Measurements from ENCODE around the gene NUFIP1.

NUFIP1 gene

DNA sequence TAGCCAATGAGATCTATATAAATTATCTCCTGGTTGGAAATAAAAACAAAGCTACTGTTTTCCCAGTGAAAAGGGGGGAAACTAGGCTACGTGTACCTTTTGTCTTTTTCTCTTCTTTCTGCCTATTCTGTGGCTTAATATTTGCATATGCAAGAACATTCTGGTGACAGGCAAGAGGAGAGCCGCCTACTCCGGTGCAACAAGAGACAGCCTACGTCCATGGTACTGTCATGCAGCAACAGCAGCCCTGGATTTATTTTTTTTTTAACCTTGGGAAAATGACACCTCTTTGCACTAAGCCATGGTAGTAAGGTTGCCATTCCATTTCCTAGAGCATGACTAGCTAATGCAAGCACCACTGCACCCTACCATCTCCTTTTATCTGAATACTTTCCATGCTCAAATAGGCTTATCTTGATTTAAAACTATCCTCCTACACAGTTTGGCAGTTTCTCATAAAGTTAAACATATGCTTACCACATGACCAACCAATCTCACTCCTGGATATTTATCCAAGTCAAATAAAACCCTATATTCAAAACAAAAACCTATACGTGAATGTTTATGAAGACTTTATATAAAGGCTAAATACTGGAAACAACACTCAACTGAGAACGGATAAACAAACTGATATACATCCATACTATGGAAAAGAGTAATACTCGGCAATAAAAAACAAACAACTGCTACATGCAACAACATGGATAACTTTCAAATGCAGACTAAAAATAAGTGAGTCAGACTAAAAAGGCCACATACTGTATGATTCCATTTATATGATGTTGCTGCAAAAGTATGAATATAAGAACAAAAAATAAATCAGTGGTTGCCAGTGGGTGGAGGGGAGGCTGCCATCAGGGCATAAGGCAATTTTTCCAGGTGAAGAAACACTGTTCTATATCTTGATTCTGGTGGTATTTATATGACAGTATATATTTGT, 17.3 kb downstream of the NUFIP1 start:
- no peak overlapping the region for H3K9ac ChIP-seq (ENCODE audit: low read length in 5 of 5)
- no peak overlapping the region for H3K27ac ChIP-seq (ENCODE audit: low read depth, low read length)
- peaks cover 0 to 7% (median 4%) of the 10 kb centered on the region in 5 donors for H3K4me1 ChIP-seq (ENCODE audit: control insufficient read depth in 5 of 5, insufficient read depth in 5 of 5, low read length in 5 of 5)

DNA sequence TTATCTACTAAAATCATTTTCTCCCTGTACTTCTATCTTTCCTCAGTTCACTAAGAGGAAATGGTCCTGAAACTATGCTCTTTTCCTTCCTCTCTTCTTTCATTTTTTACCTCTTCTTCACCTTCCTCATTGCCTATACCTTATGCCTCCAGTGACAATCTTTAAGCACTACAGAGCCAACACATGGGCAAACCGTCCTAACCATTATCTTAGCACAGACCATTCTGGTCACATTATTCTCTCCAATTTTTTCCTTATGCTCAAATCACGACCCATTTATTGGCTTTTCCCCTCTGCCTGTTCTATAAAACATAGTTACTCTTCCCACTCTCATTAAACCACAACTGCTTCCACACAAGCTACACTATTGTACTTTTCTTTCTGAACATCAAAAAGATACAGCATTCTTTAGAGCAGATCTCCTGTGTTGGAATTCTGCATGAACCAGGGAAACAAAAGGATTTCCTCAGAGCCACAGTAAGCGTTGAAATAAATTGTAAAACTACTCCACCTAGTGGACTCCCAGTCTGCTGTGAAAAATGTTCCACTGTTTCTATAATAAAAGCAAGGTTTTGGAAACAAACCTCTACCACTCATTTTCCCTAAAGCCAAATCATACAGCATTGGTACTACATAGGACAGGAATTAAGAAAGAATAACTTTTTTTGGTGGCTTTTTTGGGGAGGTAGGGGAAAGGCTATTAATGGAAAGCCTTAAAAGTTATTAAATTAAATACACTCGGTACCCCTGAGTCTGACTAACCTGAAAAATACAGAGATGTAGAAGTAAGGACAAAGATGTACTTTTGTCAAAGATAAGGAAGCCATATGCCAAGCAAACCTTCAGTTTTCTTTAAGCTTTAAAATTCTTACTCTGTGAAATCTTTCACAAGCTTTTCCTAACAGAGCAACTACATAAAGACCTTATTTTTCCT, 19.5 kb downstream of the NUFIP1 start:
- Histone ChIP-seq H3K36me3 (ENCODE audit: control insufficient read depth in 5 of 5, insufficient read depth in 5 of 5, low read length in 5 of 5) (peaks cover 3 to 14% (median 12%) of the 10 kb centered on the region in 5 donors), H3K9me3 (ENCODE audit: control insufficient read depth in 5 of 5, low read length in 5 of 5) (no peaks in the 10 kb centered on the region), H3K9ac (ENCODE audit: low read length in 5 of 5) (no peak overlapping the region), H3K4me1 (ENCODE audit: control insufficient read depth in 5 of 5, insufficient read depth in 5 of 5, low read length in 5 of 5) (peaks cover 0 to 7% (median 4%) of the 10 kb centered on the region in 5 donors), H3K27me3 (ENCODE audit: control insufficient read depth in 5 of 5, insufficient read depth in 4 of 5, low read length in 5 of 5) (no peaks in the 10 kb centered on the region), H3K4me3 (ENCODE audit: low read depth in 1 of 5, low read length in 5 of 5) (no peak overlapping the region), H3K27ac (ENCODE audit: low read depth, low read length) (no peak overlapping the region)

More for the DNA sequence above, 17.3 kb downstream of the NUFIP1 start:
- Histone ChIP-seq H3K9me3 (ENCODE audit: control insufficient read depth in 5 of 5, low read length in 5 of 5) (no peaks in the 10 kb centered on the region), H3K27me3 (ENCODE audit: control insufficient read depth in 5 of 5, insufficient read depth in 4 of 5, low read length in 5 of 5) (no peaks in the 10 kb centered on the region), H3K4me3 (ENCODE audit: low read depth in 1 of 5, low read length in 5 of 5) (no peak overlapping the region), H3K36me3 (ENCODE audit: control insufficient read depth in 5 of 5, insufficient read depth in 5 of 5, low read length in 5 of 5) (peaks cover 0 to 23% (median 12%) of the 10 kb centered on the region in 5 donors)

DNA sequence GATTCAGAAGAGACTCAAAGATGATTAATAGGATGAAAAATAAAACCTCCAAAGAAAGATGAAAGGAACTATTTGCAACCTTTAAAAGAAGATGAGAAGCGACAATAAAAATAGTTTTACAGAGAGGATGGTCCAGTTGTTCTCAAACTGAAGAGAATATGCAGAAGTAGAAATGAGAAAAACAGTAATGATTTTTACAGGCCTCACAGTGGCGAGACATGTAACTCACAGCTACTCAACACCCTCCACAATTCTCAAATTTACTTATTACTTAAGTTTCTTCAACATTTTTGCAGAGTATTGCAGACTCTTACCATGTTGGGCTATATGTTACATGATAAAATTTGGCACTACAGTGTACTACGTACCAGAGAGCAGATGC, 20.8 kb downstream of the NUFIP1 start:
- no peak overlapping the region for H3K4me3 ChIP-seq (ENCODE audit: low read depth in 1 of 5, low read length in 5 of 5)
- no peak overlapping the region for H3K27ac ChIP-seq (ENCODE audit: low read depth, low read length)
- H3K9me3 ChIP-seq (ENCODE audit: control insufficient read depth in 5 of 5, low read length in 5 of 5), result no peaks in the 10 kb centered on the region
- peaks cover 9 to 23% (median 17%) of the 10 kb centered on the region in 5 donors for H3K36me3 ChIP-seq (ENCODE audit: control insufficient read depth in 5 of 5, insufficient read depth in 5 of 5, low read length in 5 of 5)
- H3K9ac ChIP-seq (ENCODE audit: low read length in 5 of 5), result no peak overlapping the region
- H3K4me1 ChIP-seq (ENCODE audit: control insufficient read depth in 5 of 5, insufficient read depth in 5 of 5, low read length in 5 of 5), result peaks cover 0 to 2% (median 0%) of the 10 kb centered on the region in 5 donors
- no peaks in the 10 kb centered on the region for H3K27me3 ChIP-seq (ENCODE audit: control insufficient read depth in 5 of 5, insufficient read depth in 4 of 5, low read length in 5 of 5)

GRCh38 chr13:44967704-44968433, 21.4 kb downstream of the NUFIP1 start:
- Histone ChIP-seq H3K9me3 (ENCODE audit: control insufficient read depth in 5 of 5, low read length in 5 of 5) (peaks cover 0 to 2% (median 0%) of the 10 kb centered on the region in 5 donors), H3K9ac (ENCODE audit: low read length in 5 of 5) (no peak overlapping the region), H3K36me3 (ENCODE audit: control insufficient read depth in 5 of 5, insufficient read depth in 5 of 5, low read length in 5 of 5) (peaks cover 9 to 28% (median 18%) of the 10 kb centered on the region in 5 donors), H3K4me1 (ENCODE audit: control insufficient read depth in 5 of 5, insufficient read depth in 5 of 5, low read length in 5 of 5) (no peaks in the 10 kb centered on the region), H3K27me3 (ENCODE audit: control insufficient read depth in 5 of 5, insufficient read depth in 4 of 5, low read length in 5 of 5) (no peaks in the 10 kb centered on the region), H3K4me3 (ENCODE audit: low read depth in 1 of 5, low read length in 5 of 5) (no peak overlapping the region), H3K27ac (ENCODE audit: low read depth, low read length) (no peak overlapping the region)

DNA sequence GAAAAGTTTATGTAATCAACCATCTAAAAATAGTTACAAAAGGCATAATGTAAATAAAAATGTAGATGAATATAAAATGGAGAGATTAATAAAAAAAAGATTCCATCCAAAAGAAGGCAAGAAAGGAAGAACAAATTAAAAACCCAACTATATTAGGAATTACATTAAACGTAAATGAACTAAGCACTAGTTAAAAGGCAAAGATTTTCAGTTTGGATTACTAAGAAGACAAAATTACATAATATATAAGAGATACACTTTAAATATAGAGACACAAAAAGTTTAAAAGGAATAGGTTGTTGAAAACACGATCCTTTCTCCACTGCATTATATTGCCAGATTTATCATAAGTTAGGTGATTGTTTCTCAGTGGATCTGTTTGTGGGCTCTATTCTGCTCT, 27.3 kb downstream of the NUFIP1 start:
- Histone ChIP-seq H3K36me3 (ENCODE audit: control insufficient read depth in 5 of 5, insufficient read depth in 5 of 5, low read length in 5 of 5) (peaks cover 15 to 42% (median 30%) of the 10 kb centered on the region in 5 donors), H3K27ac (ENCODE audit: low read depth, low read length) (no peak overlapping the region), H3K4me3 (ENCODE audit: low read depth in 1 of 5, low read length in 5 of 5) (no peak overlapping the region), H3K9ac (ENCODE audit: low read length in 5 of 5) (no peak overlapping the region), H3K4me1 (ENCODE audit: control insufficient read depth in 5 of 5, insufficient read depth in 5 of 5, low read length in 5 of 5) (no peaks in the 10 kb centered on the region), H3K27me3 (ENCODE audit: control insufficient read depth in 5 of 5, insufficient read depth in 4 of 5, low read length in 5 of 5) (no peaks in the 10 kb centered on the region), H3K9me3 (ENCODE audit: control insufficient read depth in 5 of 5, low read length in 5 of 5) (peaks cover 2 to 16% (median 12%) of the 10 kb centered on the region in 5 donors)

GRCh38 chr13:44955406-44955805, 33.9 kb downstream of the NUFIP1 start:
- H3K27ac ChIP-seq (ENCODE audit: low read depth, low read length), result no peak overlapping the region
- H3K36me3 ChIP-seq (ENCODE audit: control insufficient read depth in 5 of 5, insufficient read depth in 5 of 5, low read length in 5 of 5), result peaks cover 0 to 15% (median 5%) of the 10 kb centered on the region in 5 donors
- H3K4me1 ChIP-seq (ENCODE audit: control insufficient read depth in 5 of 5, insufficient read depth in 5 of 5, low read length in 5 of 5), result no peaks in the 10 kb centered on the region
- H3K9ac ChIP-seq (ENCODE audit: low read length in 5 of 5), result no peak overlapping the region
- H3K4me3 ChIP-seq (ENCODE audit: low read depth in 1 of 5, low read length in 5 of 5), result no peak overlapping the region
- H3K27me3 ChIP-seq (ENCODE audit: control insufficient read depth in 5 of 5, insufficient read depth in 4 of 5, low read length in 5 of 5), result no peaks in the 10 kb centered on the region
- H3K9me3 ChIP-seq (ENCODE audit: control insufficient read depth in 5 of 5, low read length in 5 of 5), result no peaks in the 10 kb centered on the region

DNA sequence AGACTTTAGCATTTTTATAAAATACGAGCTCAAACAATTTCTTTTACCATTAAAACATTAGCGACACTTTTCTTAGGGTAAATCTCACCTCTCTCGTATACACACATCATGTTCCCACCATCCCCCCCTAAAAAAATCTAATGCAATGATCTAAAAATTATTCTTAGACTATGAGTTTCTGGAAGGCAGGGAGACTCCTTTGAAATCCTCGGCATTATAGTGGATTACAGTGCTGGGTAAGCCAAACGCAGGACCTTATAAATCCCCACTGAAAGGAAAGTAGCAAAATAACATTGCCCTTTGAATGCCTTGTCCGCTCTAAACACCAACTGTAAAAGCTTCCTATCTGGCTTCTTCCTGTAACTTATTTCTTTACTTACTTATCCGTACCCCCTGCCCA, 35.0 kb downstream of the NUFIP1 start:
- Histone ChIP-seq H3K9me3 (ENCODE audit: control insufficient read depth in 5 of 5, low read length in 5 of 5) (no peaks in the 10 kb centered on the region), H3K9ac (ENCODE audit: low read length in 5 of 5) (no peak overlapping the region), H3K27ac (ENCODE audit: low read depth, low read length) (no peak overlapping the region), H3K4me3 (ENCODE audit: low read depth in 1 of 5, low read length in 5 of 5) (no peak overlapping the region), H3K4me1 (ENCODE audit: control insufficient read depth in 5 of 5, insufficient read depth in 5 of 5, low read length in 5 of 5) (no peaks in the 10 kb centered on the region), H3K36me3 (ENCODE audit: control insufficient read depth in 5 of 5, insufficient read depth in 5 of 5, low read length in 5 of 5) (peaks cover 0 to 16% (median 7%) of the 10 kb centered on the region in 5 donors), H3K27me3 (ENCODE audit: control insufficient read depth in 5 of 5, insufficient read depth in 4 of 5, low read length in 5 of 5) (no peaks in the 10 kb centered on the region)

DNA sequence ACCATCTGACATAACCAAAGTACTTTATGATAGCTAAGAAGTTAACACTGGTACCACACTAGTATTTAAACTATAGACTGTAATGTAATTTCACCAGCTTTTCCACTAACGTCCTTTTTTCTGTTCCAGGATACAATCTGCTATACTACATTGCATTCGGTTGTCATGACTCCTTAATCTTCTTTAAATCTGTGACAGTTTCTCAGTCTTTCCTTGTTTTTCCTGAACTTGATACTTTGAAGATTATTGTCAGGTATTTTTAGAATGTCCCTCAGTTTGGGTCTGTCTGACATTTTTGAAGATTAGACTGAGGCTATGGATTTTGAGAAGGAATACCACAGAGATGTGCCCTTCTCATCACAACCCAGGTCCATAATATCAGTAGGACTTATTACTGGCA, 36.6 kb downstream of the NUFIP1 start:
- H3K27me3 ChIP-seq (ENCODE audit: control insufficient read depth in 5 of 5, insufficient read depth in 4 of 5, low read length in 5 of 5), result no peaks in the 10 kb centered on the region
- H3K4me3 ChIP-seq (ENCODE audit: low read depth in 1 of 5, low read length in 5 of 5), result no peak overlapping the region
- H3K36me3 ChIP-seq (ENCODE audit: control insufficient read depth in 5 of 5, insufficient read depth in 5 of 5, low read length in 5 of 5), result peaks cover 0 to 15% (median 6%) of the 10 kb centered on the region in 5 donors
- no peaks in the 10 kb centered on the region for H3K9me3 ChIP-seq (ENCODE audit: control insufficient read depth in 5 of 5, low read length in 5 of 5)
- no peaks in the 10 kb centered on the region for H3K4me1 ChIP-seq (ENCODE audit: control insufficient read depth in 5 of 5, insufficient read depth in 5 of 5, low read length in 5 of 5)
- H3K9ac ChIP-seq (ENCODE audit: low read length in 5 of 5), result no peak overlapping the region
- H3K27ac ChIP-seq (ENCODE audit: low read depth, low read length), result no peak overlapping the region

DNA sequence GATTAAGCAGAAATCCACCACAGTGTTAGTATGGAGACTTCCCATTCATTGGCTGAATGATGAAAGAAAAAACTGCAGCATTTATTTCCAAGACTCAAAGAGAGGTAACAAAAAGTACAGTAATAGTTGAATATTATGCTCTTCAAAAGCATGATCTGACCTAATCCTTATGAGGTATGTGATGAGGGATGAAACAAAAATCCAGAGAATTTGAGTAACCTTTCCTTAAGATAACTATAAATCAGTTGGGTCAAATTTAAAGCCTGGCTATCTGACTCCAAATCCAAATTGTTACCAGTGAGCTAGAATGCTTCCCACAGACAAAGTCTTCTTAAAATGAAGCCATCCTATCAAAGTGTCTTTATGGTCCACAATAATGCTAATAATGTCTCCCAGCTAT, 38.1 kb downstream of the NUFIP1 start:
- H3K9me3 ChIP-seq (ENCODE audit: control insufficient read depth in 5 of 5, low read length in 5 of 5), result no peaks in the 10 kb centered on the region

More for the DNA sequence above, 38.1 kb downstream of the NUFIP1 start:
- Histone ChIP-seq H3K36me3 (ENCODE audit: control insufficient read depth in 5 of 5, insufficient read depth in 5 of 5, low read length in 5 of 5) (peaks cover 0 to 17% (median 6%) of the 10 kb centered on the region in 5 donors), H3K4me1 (ENCODE audit: control insufficient read depth in 5 of 5, insufficient read depth in 5 of 5, low read length in 5 of 5) (no peaks in the 10 kb centered on the region), H3K4me3 (ENCODE audit: low read depth in 1 of 5, low read length in 5 of 5) (no peak overlapping the region), H3K27me3 (ENCODE audit: control insufficient read depth in 5 of 5, insufficient read depth in 4 of 5, low read length in 5 of 5) (no peaks in the 10 kb centered on the region), H3K9ac (ENCODE audit: low read length in 5 of 5) (no peak overlapping the region), H3K27ac (ENCODE audit: low read depth, low read length) (no peak overlapping the region)

Measured in subcutaneous abdominal adipose tissue (tissue), 5 donors.